Measurements from ENCODE around the gene CPSF3. TPM values are rescaled to one million over a fixed set of nuclear protein-coding genes. Genes with fewer than 3 reads are reported as not detected.

CPSF3 gene
- total and polyA plus RNA-seq, 2 of the 13 experiments (the other 11 are each of a cell fraction or from before 2014, with no cell fraction given): 19.8 to 93.0 TPM

DNA sequence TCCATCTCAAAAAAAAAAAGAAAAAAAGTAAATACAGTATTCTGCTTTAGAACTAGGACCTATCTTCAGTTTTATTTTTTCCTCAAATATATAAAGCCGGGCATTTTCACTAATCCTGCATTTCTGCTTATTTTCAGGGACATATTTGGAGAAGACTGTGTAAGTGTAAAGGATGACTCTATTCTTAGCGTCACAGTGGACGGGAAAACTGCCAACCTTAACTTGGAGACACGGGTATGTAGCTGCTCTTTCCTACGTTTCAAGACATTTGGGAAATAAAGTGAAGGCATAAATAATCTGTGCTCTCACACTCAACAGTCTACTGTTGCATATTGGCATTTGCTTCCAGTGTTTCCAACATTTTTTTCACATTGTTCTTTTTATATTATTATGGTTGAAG, 47.8 kb downstream of the CPSF3 start (continued):
- TF ChIP-seq, protein P1, sequence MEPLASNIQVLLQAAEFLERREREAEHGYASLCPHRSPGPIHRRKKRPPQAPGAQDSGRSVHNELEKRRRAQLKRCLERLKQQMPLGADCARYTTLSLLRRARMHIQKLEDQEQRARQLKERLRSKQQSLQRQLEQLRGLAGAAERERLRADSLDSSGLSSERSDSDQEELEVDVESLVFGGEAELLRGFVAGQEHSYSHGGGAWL (CRISPR knock-in tag; IDR thresholded peaks at IDR 0.05): no peak
- TF ChIP-seq SMAD9 (CRISPR knock-in tag; IDR thresholded peaks at IDR 0.05): no peak
- no peak for TF ChIP-seq ZNF468 (CRISPR knock-in tag; IDR thresholded peaks at IDR 0.05)
- TF ChIP-seq KLF6 (CRISPR knock-in tag; IDR thresholded peaks at IDR 0.05): no peak
- TF ChIP-seq, protein P2, sequence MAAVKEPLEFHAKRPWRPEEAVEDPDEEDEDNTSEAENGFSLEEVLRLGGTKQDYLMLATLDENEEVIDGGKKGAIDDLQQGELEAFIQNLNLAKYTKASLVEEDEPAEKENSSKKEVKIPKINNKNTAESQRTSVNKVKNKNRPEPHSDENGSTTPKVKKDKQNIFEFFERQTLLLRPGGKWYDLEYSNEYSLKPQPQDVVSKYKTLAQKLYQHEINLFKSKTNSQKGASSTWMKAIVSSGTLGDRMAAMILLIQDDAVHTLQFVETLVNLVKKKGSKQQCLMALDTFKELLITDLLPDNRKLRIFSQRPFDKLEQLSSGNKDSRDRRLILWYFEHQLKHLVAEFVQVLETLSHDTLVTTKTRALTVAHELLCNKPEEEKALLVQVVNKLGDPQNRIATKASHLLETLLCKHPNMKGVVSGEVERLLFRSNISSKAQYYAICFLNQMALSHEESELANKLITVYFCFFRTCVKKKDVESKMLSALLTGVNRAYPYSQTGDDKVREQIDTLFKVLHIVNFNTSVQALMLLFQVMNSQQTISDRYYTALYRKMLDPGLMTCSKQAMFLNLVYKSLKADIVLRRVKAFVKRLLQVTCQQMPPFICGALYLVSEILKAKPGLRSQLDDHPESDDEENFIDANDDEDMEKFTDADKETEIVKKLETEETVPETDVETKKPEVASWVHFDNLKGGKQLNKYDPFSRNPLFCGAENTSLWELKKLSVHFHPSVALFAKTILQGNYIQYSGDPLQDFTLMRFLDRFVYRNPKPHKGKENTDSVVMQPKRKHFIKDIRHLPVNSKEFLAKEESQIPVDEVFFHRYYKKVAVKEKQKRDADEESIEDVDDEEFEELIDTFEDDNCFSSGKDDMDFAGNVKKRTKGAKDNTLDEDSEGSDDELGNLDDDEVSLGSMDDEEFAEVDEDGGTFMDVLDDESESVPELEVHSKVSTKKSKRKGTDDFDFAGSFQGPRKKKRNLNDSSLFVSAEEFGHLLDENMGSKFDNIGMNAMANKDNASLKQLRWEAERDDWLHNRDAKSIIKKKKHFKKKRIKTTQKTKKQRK (IDR thresholded peaks at IDR 0.05; ENCODE audit: low read length): no peak
- TF ChIP-seq, protein P3, sequence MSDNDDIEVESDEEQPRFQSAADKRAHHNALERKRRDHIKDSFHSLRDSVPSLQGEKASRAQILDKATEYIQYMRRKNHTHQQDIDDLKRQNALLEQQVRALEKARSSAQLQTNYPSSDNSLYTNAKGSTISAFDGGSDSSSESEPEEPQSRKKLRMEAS (IDR thresholded peaks at IDR 0.05): no peak

DNA sequence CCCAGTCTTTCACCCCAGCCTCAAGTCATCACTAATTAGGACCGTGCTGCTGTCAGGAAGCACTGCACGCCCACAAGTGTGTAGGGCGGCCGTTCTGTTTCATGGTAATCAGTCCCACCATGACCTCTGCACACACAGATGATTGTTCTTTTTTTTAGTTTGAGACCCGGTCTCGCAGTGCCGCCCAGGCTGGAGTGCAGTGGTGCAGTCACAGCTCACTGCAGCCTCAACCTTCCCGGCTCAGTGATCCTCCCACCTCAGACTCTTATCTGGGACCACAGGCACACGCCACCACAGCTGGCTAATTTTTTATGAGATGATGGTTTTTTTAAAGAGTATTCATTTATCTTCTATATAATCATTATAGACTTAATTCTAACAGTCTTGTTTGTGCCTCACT, 49.1 kb downstream of the CPSF3 start:
- 96% methylated on average over 9 of the region's 9 CpGs for WGBS (ENCODE audit: low lambda C conversion rate)
- CTCF ChIA-PET (ENCODE audit: low intra/inter-chr PET ratio, low total read pairs): no interaction called here
- no TSS peak for BruUV-seq (replicated peaks)
- POLR2A ChIA-PET: interaction anchor here (1.4 kb wide), 1 partner anchor 158 kb away, joined by 4 read pairs; the partner anchor contains the start of gene YWHAQ
- in situ Hi-C loops (cut with HindIII; ENCODE audit: extremely low pct_ligation_motif_present, low pct_unique_long_range_greater_than_20kb) (no loop called here), intact Hi-C loops (cut with micrococcal nuclease; ENCODE audit: unreplicated experiment) (no loop called here)
- H3K27ac ChIP-seq (ENCODE audit: extremely low read length, insufficient read depth, low read length): no peak overlapping the region
- peaks cover 12 to 45% of the 10 kb centered on the region in 2 experiments; a peak in 4 of 5 replicates for H3K36me3 ChIP-seq (replicated peaks in 1 of 2; ENCODE audit: control insufficient read depth in 1 of 2, insufficient read depth in 2 of 2, low read length in 2 of 2)
- H3K79me2 ChIP-seq (ENCODE audit: insufficient read depth, low read length): no peaks in the 10 kb centered on the region
- no peak for FAIRE-seq
- no peak for ATAC-seq
- no peak overlapping the region for H3K4me3 ChIP-seq (replicated peaks in 1 of 3; ENCODE audit: insufficient read depth in 1 of 3, low read depth in 2 of 3, low read length in 3 of 3)
- H3K4me1 ChIP-seq (ENCODE audit: insufficient read depth, low read length): peaks cover 16% of the 10 kb centered on the region
- TF ChIP-seq, protein P4, sequence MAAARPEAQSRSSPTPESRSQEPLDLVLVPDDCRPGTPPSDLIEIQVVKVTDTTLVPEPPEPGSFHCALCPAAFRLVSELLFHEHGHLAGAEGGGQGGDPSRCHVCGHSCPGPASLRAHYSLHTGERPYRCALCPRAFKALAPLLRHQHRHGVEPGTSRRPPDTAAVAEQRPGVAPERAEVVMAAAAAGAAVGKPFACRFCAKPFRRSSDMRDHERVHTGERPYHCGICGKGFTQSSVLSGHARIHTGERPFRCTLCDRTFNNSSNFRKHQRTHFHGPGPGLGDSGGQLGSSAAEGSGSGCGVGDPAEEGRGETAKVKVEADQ (CRISPR knock-in tag; IDR thresholded peaks at IDR 0.05; ENCODE audit: borderline replicate concordance): no peak
- H3K9me3 ChIP-seq (ENCODE audit: low read length): no peaks in the 10 kb centered on the region
- H3K4me2 ChIP-seq (ENCODE audit: low read depth, low read length): no peak overlapping the region
- H3K27me3 ChIP-seq (ENCODE audit: control insufficient read depth in 1 of 2, insufficient read depth in 2 of 2, low read length in 2 of 2): no peaks in the 10 kb centered on the region
- no peak overlapping the region for H2AFZ ChIP-seq (ENCODE audit: low read length)
- H3K9ac ChIP-seq (ENCODE audit: insufficient read depth, low read depth, low read length): no peak overlapping the region
- no peak for DNase-seq (ENCODE audit: low spot score)
- no peaks in the 10 kb centered on the region for H4K20me1 ChIP-seq (ENCODE audit: insufficient read depth, low read length)
